Mesothelial cell of epicardium (in vitro differentiated cells): Measurements from ENCODE around the gene ITM2C. TPM values are rescaled to one million over a fixed set of nuclear protein-coding genes. Genes with fewer than 3 reads are reported as not detected.

Source experiments
- DNase-seq, 2 experiments: peaks; one replicate each; pipeline ENCODE4 v3.0.0; 2021; ENCODE audit warnings: low spot score in 2 of 2; ENCODE audit not compliant: unreplicated experiment in 2 of 2
- H3K27ac Mint-ChIP-seq: 2 replicates; pipeline ENCODE4 v1.8.0; 2021; ENCODE audit warnings: mixed read lengths
- H3K27me3 Mint-ChIP-seq: 2 replicates; pipeline ENCODE4 v1.8.0; 2021; ENCODE audit warnings: low read depth, mixed read lengths
- H3K36me3 Mint-ChIP-seq: 2 replicates; pipeline ENCODE4 v1.8.0; 2021; ENCODE audit warnings: mixed read lengths
- H3K4me1 Mint-ChIP-seq: 2 replicates; pipeline ENCODE4 v1.8.0; 2021; ENCODE audit warnings: mixed read lengths
- H3K4me3 Mint-ChIP-seq: 2 replicates; pipeline ENCODE4 v1.8.0; 2021; ENCODE audit warnings: mild to moderate bottlenecking, moderate library complexity, mixed read lengths
- H3K9me3 Mint-ChIP-seq: 2 replicates; pipeline ENCODE4 v1.8.0; 2021; ENCODE audit warnings: mixed read lengths
- total RNA-seq: library from RNA; stranded (reverse); gene quantifications from 3 replicates; pipeline ENCODE4 v1.2.1, GENCODE V29; 2021
- TF ChIP-seq, protein P1 (sequence below): fragments of 200-600 bp; sonication (generic); IDR thresholded peaks from one replicate; pipeline ENCODE4 v1.5.0; 2021; ENCODE audit warnings: antibody characterized with exemption; ENCODE audit not compliant: unreplicated experiment

ITM2C gene
- total RNA-seq, 1 donor from 2014 or later = 270 TPM

DNA sequence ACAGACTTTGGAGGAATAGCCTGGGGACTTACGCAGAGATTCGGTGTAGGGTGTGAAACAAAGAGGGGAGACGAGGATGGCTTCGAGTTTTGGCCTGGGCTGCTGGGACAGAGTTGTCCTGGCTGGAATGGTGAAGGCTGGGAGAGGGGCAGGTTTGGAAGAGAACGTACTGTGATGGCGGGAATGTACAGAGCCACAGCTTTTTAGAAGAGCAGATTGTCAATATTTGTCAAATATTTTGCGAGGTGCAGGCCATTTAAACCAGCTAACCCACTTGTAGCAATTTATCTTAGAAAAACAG is 14.4 kb upstream of the ITM2C start:
- H3K36me3 Mint-ChIP-seq = no peaks in the 10 kb centered on the region
- H3K9me3 Mint-ChIP-seq = peaks cover 3% of the 10 kb centered on the region
- H3K4me1 Mint-ChIP-seq = no peaks in the 10 kb centered on the region
- H3K27me3 Mint-ChIP-seq = peaks cover 22% of the 10 kb centered on the region
- no peak for DNase-seq
- no peak overlapping the region for H3K27ac Mint-ChIP-seq
- H3K4me3 Mint-ChIP-seq = no peak overlapping the region
- TF ChIP-seq, protein P1, sequence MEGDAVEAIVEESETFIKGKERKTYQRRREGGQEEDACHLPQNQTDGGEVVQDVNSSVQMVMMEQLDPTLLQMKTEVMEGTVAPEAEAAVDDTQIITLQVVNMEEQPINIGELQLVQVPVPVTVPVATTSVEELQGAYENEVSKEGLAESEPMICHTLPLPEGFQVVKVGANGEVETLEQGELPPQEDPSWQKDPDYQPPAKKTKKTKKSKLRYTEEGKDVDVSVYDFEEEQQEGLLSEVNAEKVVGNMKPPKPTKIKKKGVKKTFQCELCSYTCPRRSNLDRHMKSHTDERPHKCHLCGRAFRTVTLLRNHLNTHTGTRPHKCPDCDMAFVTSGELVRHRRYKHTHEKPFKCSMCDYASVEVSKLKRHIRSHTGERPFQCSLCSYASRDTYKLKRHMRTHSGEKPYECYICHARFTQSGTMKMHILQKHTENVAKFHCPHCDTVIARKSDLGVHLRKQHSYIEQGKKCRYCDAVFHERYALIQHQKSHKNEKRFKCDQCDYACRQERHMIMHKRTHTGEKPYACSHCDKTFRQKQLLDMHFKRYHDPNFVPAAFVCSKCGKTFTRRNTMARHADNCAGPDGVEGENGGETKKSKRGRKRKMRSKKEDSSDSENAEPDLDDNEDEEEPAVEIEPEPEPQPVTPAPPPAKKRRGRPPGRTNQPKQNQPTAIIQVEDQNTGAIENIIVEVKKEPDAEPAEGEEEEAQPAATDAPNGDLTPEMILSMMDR = peak; percentile 48

DNA sequence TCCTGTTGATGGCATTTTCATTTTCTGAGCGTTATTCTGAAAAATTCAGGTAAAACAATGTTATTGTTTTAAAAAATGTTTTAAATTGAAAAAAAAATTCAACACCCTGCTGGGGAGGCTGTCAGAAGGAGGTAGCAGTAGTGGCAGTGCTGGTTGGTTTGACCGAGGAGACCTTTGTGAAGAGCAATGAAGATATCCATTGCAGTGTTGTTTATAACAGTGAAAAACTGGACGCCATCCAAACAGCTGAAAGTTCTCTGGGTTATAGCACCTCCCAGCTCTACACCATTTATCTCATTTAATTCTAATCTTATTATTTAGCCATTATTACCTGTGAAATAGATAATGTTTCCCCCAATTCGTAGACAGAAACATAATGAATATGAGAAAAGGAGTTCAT is 12.6 kb upstream of the ITM2C start:
- Mint-ChIP-seq H3K4me1 (no peaks in the 10 kb centered on the region), H3K36me3 (no peaks in the 10 kb centered on the region), H3K4me3 (no peak overlapping the region), H3K9me3 (no peaks in the 10 kb centered on the region), H3K27ac (no peak overlapping the region), H3K27me3 (peaks cover 17% of the 10 kb centered on the region)
- TF ChIP-seq, protein P1 = no peak
- DNase-seq = no peak

DNA sequence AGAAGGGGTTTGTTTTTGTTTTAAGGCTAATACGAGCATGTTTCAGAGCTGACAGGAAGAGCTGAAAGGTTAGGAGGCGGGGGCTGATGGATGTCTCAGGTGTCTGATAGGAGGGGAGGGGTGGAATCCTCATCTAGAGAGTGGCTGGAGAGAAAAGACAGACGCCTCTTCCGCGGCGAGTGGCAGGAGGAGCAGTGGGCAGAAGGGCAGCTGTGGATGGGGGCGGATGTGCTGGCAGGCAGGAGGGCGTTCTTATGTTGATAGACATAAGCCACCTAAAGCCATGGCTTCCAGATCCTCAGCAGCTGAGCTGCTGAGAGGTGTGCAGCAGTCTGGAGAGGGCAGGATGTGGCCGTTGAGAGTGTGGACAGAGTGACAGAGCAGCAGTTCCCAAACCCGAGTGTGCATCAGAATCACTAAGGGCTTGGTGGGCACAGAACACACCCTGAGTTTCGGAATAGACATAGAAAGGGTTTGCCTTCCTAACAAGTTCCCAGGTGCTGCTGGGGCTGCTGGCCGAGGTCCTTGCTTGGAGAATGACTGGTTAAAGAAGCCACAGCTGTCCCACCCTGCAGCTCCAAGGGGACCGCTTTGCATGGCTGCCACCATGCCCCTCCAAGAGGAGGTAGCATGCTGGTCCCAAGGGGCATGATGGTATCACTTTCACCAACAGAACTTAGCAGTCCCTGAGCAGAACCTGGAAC is 3.0 kb upstream of the ITM2C start:
- no peak overlapping the region for H3K4me3 Mint-ChIP-seq
- DNase-seq = no peak
- TF ChIP-seq, protein P1 = no peak
- no peaks in the 10 kb centered on the region for H3K27me3 Mint-ChIP-seq
- peaks cover 29% of the 10 kb centered on the region for H3K4me1 Mint-ChIP-seq
- H3K27ac Mint-ChIP-seq = peak overlapping the region; percentile 2
- H3K9me3 Mint-ChIP-seq = peaks cover 7% of the 10 kb centered on the region
- no peaks in the 10 kb centered on the region for H3K36me3 Mint-ChIP-seq

DNA sequence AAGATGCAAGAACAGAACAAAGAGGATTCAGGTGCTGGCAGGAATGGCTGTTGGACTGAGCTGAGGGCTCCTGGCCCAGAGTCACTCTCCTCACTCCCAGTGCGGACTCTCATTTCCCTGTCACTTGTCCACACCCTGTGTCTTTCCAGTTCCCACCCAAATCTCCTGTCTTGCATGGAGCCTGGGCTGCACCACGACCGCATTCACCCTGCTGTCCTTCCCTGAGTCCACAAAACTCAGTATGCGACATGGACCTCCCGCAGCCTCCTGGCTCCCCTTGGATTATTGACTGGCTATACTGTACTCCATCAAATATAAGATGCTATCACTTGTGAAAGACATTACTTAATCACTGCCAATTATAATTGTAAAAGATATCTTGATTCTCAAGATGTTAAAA is 2.5 kb upstream of the ITM2C start:
- H3K9me3 Mint-ChIP-seq = peaks cover 7% of the 10 kb centered on the region
- peaks cover 35% of the 10 kb centered on the region for H3K4me1 Mint-ChIP-seq
- no peak overlapping the region for H3K4me3 Mint-ChIP-seq
- TF ChIP-seq, protein P1 = no peak
- no peak for DNase-seq
- no peak overlapping the region for H3K27ac Mint-ChIP-seq
- H3K36me3 Mint-ChIP-seq = no peaks in the 10 kb centered on the region
- H3K27me3 Mint-ChIP-seq = no peaks in the 10 kb centered on the region

DNA sequence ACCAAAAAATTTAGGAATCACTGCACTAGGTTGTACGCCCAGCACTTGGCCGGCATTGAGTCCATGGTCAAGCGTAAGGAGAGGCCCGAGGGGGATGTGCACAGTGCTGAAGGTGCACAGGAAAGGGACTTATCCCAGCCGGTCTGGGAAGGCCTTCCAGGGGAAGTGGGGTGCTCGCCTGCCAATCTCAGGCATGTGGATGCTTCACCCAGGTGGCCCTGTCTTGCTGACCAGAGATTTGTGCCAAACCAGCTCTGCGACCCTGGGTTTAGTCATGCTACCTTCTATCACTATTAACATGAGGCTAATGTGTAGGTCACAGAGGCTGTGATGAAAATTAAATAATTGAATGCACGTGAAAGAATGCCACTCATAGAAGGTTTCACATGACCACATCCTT is 1.7 kb upstream of the ITM2C start:
- no peaks in the 10 kb centered on the region for H3K27me3 Mint-ChIP-seq
- TF ChIP-seq, protein P1 = no peak
- peaks cover 7% of the 10 kb centered on the region for H3K9me3 Mint-ChIP-seq
- H3K4me1 Mint-ChIP-seq = peaks cover 40% of the 10 kb centered on the region
- H3K4me3 Mint-ChIP-seq = no peak overlapping the region
- H3K27ac Mint-ChIP-seq = no peak overlapping the region
- no peak for DNase-seq
- H3K36me3 Mint-ChIP-seq = no peaks in the 10 kb centered on the region
